H1 (cell line): ENCODE results near the gene MTX1. TPM values are rescaled to one million over a fixed set of nuclear protein-coding genes. Genes with fewer than 3 reads are reported as not detected.
A peak's percentile ranks its signal among the peaks of the same experiment; 100 is the strongest.

Experiments used
- ATF2 ChIP-seq: IDR thresholded peaks from 2 replicates; pipeline ENCODE4 v1.6.1; 2012; ENCODE audit warnings: low read length, inconsistent platforms
- BCL11A ChIP-seq, 2 experiments: IDR thresholded peaks; one replicate each; pipeline ENCODE4 v1.6.1; 2011; ENCODE audit warnings: low read depth in 2 of 2, low read length in 2 of 2, mild to moderate bottlenecking in 2 of 2
- BRCA1 ChIP-seq: IDR thresholded peaks from 2 replicates; pipeline ENCODE4 v1.6.1; 2012; ENCODE audit warnings: low read depth, low read length, improper control_type of control experiment
- CBX8 ChIP-seq: fragments of 300-800, 300-1000 bp; sonication (generic); IDR thresholded peaks from 2 replicates; pipeline ENCODE4 v1.7.1; 2016; ENCODE audit warnings: low read depth, low read length, borderline replicate concordance
- CEBPB ChIP-seq: IDR thresholded peaks from 2 replicates; pipeline ENCODE4 v1.6.1; 2012; ENCODE audit warnings: low read depth, low read length
- CREB1 ChIP-seq: IDR thresholded peaks from 2 replicates; pipeline ENCODE4 v1.6.1; 2012; ENCODE audit warnings: inconsistent platforms
- EGR1 ChIP-seq: IDR thresholded peaks from 2 replicates; pipeline ENCODE4 v1.6.1; 2011; ENCODE audit warnings: low read depth, low read length, borderline replicate concordance
- EZH2 ChIP-seq: fragments of 200-600 bp; sonication (generic); IDR thresholded peaks from 2 replicates; pipeline ENCODE4 v1.7.1; 2012; ENCODE audit warnings: low read depth, mild to moderate bottlenecking, moderate library complexity, low read length, inconsistent platforms; ENCODE audit not compliant: severe bottlenecking
- GABPA ChIP-seq: IDR thresholded peaks from 2 replicates; pipeline ENCODE4 v1.6.1; 2011; ENCODE audit warnings: mild to moderate bottlenecking, low read length, moderate library complexity, borderline replicate concordance; ENCODE audit not compliant: insufficient read depth
- HDAC6 ChIP-seq: IDR thresholded peaks from one replicate; pipeline ENCODE4 v1.7.1; 2012; ENCODE audit warnings: low read depth, mild to moderate bottlenecking, inconsistent platforms, low read length, moderate library complexity
- POLR2A ChIP-seq, 2 experiments: IDR thresholded peaks; 1 replicate in 1 of 2; 2 replicates in 1 of 2; pipeline ENCODE4 v1.6.1; 2011; ENCODE audit warnings: low read depth in 2 of 2, low read length in 2 of 2, mild to moderate bottlenecking in 2 of 2; ENCODE audit errors: control extremely low read depth in 1 of 2
- POLR2AphosphoS5 ChIP-seq: IDR thresholded peaks from 2 replicates; pipeline ENCODE4 v1.6.1; 2011; ENCODE audit warnings: low read depth, low read length
- RBBP5 ChIP-seq: IDR thresholded peaks from 2 replicates; pipeline ENCODE4 v1.7.1; 2012; ENCODE audit warnings: low read depth, mild to moderate bottlenecking, inconsistent platforms, low read length, moderate library complexity, borderline replicate concordance
- RNF2 ChIP-seq: fragments of 200-900, 300-1000 bp; sonication (generic); IDR thresholded peaks from 2 replicates; pipeline ENCODE4 v1.7.1; 2016; ENCODE audit warnings: borderline replicate concordance, low read depth, mild to moderate bottlenecking, antibody characterized with exemption, low read length; ENCODE audit not compliant: poor library complexity, severe bottlenecking; ENCODE audit errors: missing control alignments
- RXRA ChIP-seq: IDR thresholded peaks from 2 replicates; pipeline ENCODE4 v1.6.1; 2011; ENCODE audit warnings: low read depth, mild to moderate bottlenecking, low read length, moderate library complexity; ENCODE audit not compliant: insufficient read depth
- SIN3A ChIP-seq, 2 experiments: IDR thresholded peaks in 1 of 2; conservative IDR thresholded peaks in 1 of 2; 2 replicates each; pipeline ENCODE4 v1.6.1; 2011 to 2012; ENCODE audit warnings: low read length in 2 of 2, improper control_type of control experiment in 1 of 2, low read depth in 1 of 2, mild to moderate bottlenecking in 1 of 2
- SIX5 ChIP-seq: IDR thresholded peaks from 2 replicates; pipeline ENCODE4 v1.6.1; 2011; ENCODE audit warnings: mild to moderate bottlenecking, low read depth, low read length
- SP1 ChIP-seq: IDR thresholded peaks from 2 replicates; pipeline ENCODE4 v1.6.1; 2011; ENCODE audit warnings: low read depth, low read length
- SRF ChIP-seq: IDR thresholded peaks from 2 replicates; pipeline ENCODE4 v1.6.1; 2011; ENCODE audit warnings: mild to moderate bottlenecking, low read depth, low read length, moderate library complexity
- TAF1 ChIP-seq: IDR thresholded peaks from 2 replicates; pipeline ENCODE4 v1.6.1; 2011; ENCODE audit warnings: mild to moderate bottlenecking, low read depth, low read length
- TBP ChIP-seq: IDR thresholded peaks from 2 replicates; pipeline ENCODE4 v1.6.1; 2011; ENCODE audit warnings: low read depth, low read length, improper control_type of control experiment
- TCF12 ChIP-seq: IDR thresholded peaks from 2 replicates; pipeline ENCODE4 v1.6.1; 2011; ENCODE audit warnings: low read depth, mild to moderate bottlenecking, low read length
- YY1 ChIP-seq: IDR thresholded peaks from 2 replicates; pipeline ENCODE4 v1.6.1; 2011; ENCODE audit warnings: low read depth, mild to moderate bottlenecking, low read length
- polyA plus RNA-seq, 7 experiments: library from polyadenylated mRNA; depleted of rRNA in 3 of 7; stranded (reverse) in 5 of 7; unstranded in 2 of 7; fragments of >200 nt in 5 of 7; fragments of 200-250 nt in 2 of 7; gene quantifications; 1 replicate in 5 of 7; 2 replicates in 1 of 7; 4 replicates in 1 of 7; pipeline versions ENCODE4 v1.2.1 to v1.2.3, GENCODE V29; 2011 to 2013; ENCODE audit warnings: missing spikeins in 2 of 7, mixed read lengths in 2 of 7
- total RNA-seq: library from RNA; stranded (reverse); fragmentation: NEBNext Ultra II Directional; extraction: Animal tissue kit (Norgen Biotek cat#: 25700); gene quantifications from 2 replicates; pipeline ENCODE4 v1.2.1, GENCODE V29; 2021

The MTX1 gene
- total and polyA plus RNA-seq, 2 of the 8 experiments (the other 6 are each of a cell fraction or from before 2014, with no cell fraction given) = 47.9 to 131 TPM

DNA sequence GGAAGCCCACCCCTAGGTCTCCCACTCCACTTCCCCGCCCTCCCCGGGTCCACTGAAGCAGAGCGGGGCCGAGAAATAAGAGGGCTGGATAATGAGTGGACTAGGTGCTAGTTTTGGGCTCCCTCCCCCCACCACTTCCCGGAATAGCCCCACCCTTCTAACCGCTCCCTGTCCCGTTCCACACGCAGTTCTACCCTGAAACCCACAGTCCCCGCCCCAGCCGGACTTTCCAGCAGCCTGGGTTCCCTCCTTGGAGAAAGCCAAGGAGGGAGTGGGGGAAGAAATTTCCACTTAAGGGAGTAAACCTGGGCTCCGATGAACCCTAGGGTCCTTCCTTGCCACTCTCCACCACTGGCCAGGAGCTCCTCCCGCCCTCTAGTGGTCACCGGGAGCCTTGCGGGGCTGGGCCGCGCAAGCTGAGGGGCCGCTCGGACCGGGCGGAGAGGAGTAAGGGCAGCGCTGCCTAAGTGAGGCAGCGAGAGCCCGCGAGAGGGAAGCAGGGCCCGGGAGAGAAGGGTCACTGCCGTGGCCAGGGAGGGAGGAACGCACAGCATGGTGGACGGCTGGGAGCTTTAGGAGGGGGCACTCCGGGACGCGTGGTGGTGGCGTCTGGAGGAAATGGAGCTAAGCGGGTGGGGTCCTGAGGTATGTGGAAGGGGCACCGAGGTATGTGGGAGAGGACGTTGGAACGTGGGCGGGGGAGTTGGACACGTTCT lies 15.1 kb upstream of the MTX1 start (continued):
- TF ChIP-seq RBBP5 (no peak), TBP (peak; percentile 39; the same call in 1 of the 2 replicates), POLR2AphosphoS5 (peak; percentile 64; the same call in 1 of the 2 replicates), TCF12 (0 out of 2 replicates have a peak, but pooled peaks have one; percentile 61), CREB1 (peak; percentile 31; the same call in 1 of the 2 replicates), RXRA (no peak), RNF2 (no peak), BCL11A (IDR thresholded peaks at IDR 0.05; ENCODE audit: low read depth in 2 of 2, low read length in 2 of 2) (no peak), SIN3A (conservative IDR thresholded peaks at IDR 0.05 in 1 of 2, IDR thresholded peaks at IDR 0.05 in 1 of 2; ENCODE audit: low read depth in 1 of 2, low read length in 2 of 2) (peak; percentile 58 to 84; a peak in 2 of 4 replicates), BRCA1 (peak; percentile 25; the same call in 1 of the 2 replicates), TAF1 (peak; percentile 70), SP1 (0 out of 2 replicates have a peak, but pooled peaks have one; percentile 22), SIX5 (no peak), POLR2A (IDR thresholded peaks at IDR 0.05; ENCODE audit: control extremely low read depth in 1 of 2, low read depth in 2 of 2, low read length in 2 of 2) (no peak; a peak in 1 of 3 replicates), EZH2 (no peak), GABPA (no peak), CEBPB (no peak), EGR1 (no peak), CBX8 (no peak), HDAC6 (no peak), ATF2 (no peak), YY1 (peak; percentile 66; the same call in 1 of the 2 replicates), SRF (no peak)
